Activated CD4-positive, alpha-beta memory T cell treated with anti-CD3 and anti-CD28 coated beads for 36 hours (primary cell): ENCODE data around the gene NUPR1. TPM values are rescaled to one million over a fixed set of nuclear protein-coding genes. Genes with fewer than 3 reads are reported as not detected.
"Not testable (repeated sequence)": the region's sequence is repeated elsewhere in the genome, so short reads cannot be mapped to it uniquely, and the experiment has no call there.

Source experiments
- CTCF ChIA-PET: fragments of 350-600 bp; sonication (Branson Sonifier 250); formaldehyde crosslinking; loops from one replicate; lab custom pipeline; 2021; ENCODE audit warnings: antibody characterized with exemption, inconsistent platforms; lab: Charles Lee
- POLR2A ChIA-PET: fragments of 350-600 bp; sonication (Branson Sonifier 250); formaldehyde crosslinking; loops from one replicate; lab custom pipeline; 2021; ENCODE audit warnings: antibody characterized with exemption; lab: Charles Lee
- DNase-seq: peaks from one replicate; pipeline ENCODE4 v3.0.0-alpha.2; 2020
- H3K27ac Mint-ChIP-seq: one replicate; pipeline ENCODE4 v1.8.0; 2021; ENCODE audit warnings: mixed read lengths
- H3K27me3 Mint-ChIP-seq: one replicate; pipeline ENCODE4 v1.8.0; 2021; ENCODE audit warnings: mixed read lengths
- H3K36me3 Mint-ChIP-seq: one replicate; pipeline ENCODE4 v1.8.0; 2021; ENCODE audit warnings: mixed read lengths
- H3K4me1 Mint-ChIP-seq: one replicate; pipeline ENCODE4 v1.8.0; 2021; ENCODE audit warnings: low read depth, mixed read lengths
- H3K4me3 Mint-ChIP-seq: one replicate; pipeline ENCODE4 v1.8.0; 2021; ENCODE audit warnings: mild to moderate bottlenecking, mixed read lengths
- H3K9me3 Mint-ChIP-seq: one replicate; pipeline ENCODE4 v1.8.0; 2021; ENCODE audit warnings: mixed read lengths
- intact Hi-C: fragments of 100-400 bp; cut with micrococcal nuclease; formaldehyde crosslinking; loops from one replicate; pipeline ENCODE4 v1.15.1; 2023
- total RNA-seq, 2 experiments: library from RNA; stranded (reverse); gene quantifications; one replicate each; pipeline ENCODE4 v1.2.3, GENCODE V29; 2021

NUPR1 gene
- total RNA-seq, 2 experiments from 2014 or later: not detected

- POLR2A ChIA-PET: no interaction called here
- H3K4me1 Mint-ChIP-seq: peaks cover 6% of the 10 kb centered on the region
- intact Hi-C loops: no loop called here
- DNase-seq: no peak
- H3K27me3 Mint-ChIP-seq: no peaks in the 10 kb centered on the region
- H3K27ac Mint-ChIP-seq: no peak overlapping the region
- no peak overlapping the region for H3K4me3 Mint-ChIP-seq
- peaks cover 17% of the 10 kb centered on the region for H3K36me3 Mint-ChIP-seq
- peaks cover 15% of the 10 kb centered on the region for H3K9me3 Mint-ChIP-seq
- CTCF ChIA-PET: no interaction called here
These were observed 30.2 kb upstream of the NUPR1 start for GRCh38 chr16:28569021-28569420.

- H3K27me3 Mint-ChIP-seq: no peaks in the 10 kb centered on the region
- peaks cover 3% of the 10 kb centered on the region for H3K4me1 Mint-ChIP-seq
- ChIA-PET POLR2A (no interaction called here), CTCF (no interaction called here)
- intact Hi-C loops: no loop called here
- no peak overlapping the region for H3K27ac Mint-ChIP-seq
- no peak for DNase-seq
- no peak overlapping the region for H3K4me3 Mint-ChIP-seq
- H3K9me3 Mint-ChIP-seq: peaks cover 15% of the 10 kb centered on the region
- H3K36me3 Mint-ChIP-seq: peaks cover 17% of the 10 kb centered on the region
These were observed 28.5 kb upstream of the NUPR1 start for GRCh38 chr16:28567292-28567691.

GRCh38 chr16:28566233-28566925 lies 27.6 kb upstream of the NUPR1 start:
- H3K27me3 Mint-ChIP-seq, DNase-seq, H3K4me1 Mint-ChIP-seq, intact Hi-C loops, POLR2A ChIA-PET, H3K4me3 Mint-ChIP-seq, H3K27ac Mint-ChIP-seq: not testable (repeated sequence)
- peaks cover 17% of the 10 kb centered on the region for H3K36me3 Mint-ChIP-seq
- CTCF ChIA-PET: interaction anchor here (0.6 kb wide), 1 partner anchor 74 kb away, joined by 3 read pairs; the partner anchor contains the start of gene CLN3
- peaks cover 15% of the 10 kb centered on the region for H3K9me3 Mint-ChIP-seq

- Mint-ChIP-seq H3K9me3 (peaks cover 15% of the 10 kb centered on the region), H3K4me3 (no peak overlapping the region), H3K4me1 (peaks cover 10% of the 10 kb centered on the region), H3K36me3 (peaks cover 22% of the 10 kb centered on the region), H3K27ac (no peak overlapping the region), H3K27me3 (no peaks in the 10 kb centered on the region)
- intact Hi-C loops: no loop called here
- CTCF ChIA-PET: no interaction called here
- POLR2A ChIA-PET: no interaction called here
- DNase-seq: no peak
These were observed 24.4 kb upstream of the NUPR1 start for GRCh38 chr16:28563218-28563617.

GRCh38 chr16:28562199-28562598 lies 23.4 kb upstream of the NUPR1 start:
- peaks cover 9% of the 10 kb centered on the region for H3K9me3 Mint-ChIP-seq
- POLR2A ChIA-PET: no interaction called here
- H3K27ac Mint-ChIP-seq: no peak overlapping the region
- intact Hi-C loops: no loop called here
- DNase-seq: no peak
- peaks cover 9% of the 10 kb centered on the region for H3K4me1 Mint-ChIP-seq
- H3K27me3 Mint-ChIP-seq: no peaks in the 10 kb centered on the region
- peaks cover 17% of the 10 kb centered on the region for H3K36me3 Mint-ChIP-seq
- no peak overlapping the region for H3K4me3 Mint-ChIP-seq
- CTCF ChIA-PET: no interaction called here

GRCh38 chr16:28561557-28562187 lies 22.9 kb upstream of the NUPR1 start:
- Mint-ChIP-seq H3K4me3 (no peak overlapping the region), H3K27ac (no peak overlapping the region), H3K9me3 (peaks cover 7% of the 10 kb centered on the region), H3K36me3 (peaks cover 16% of the 10 kb centered on the region), H3K4me1 (peaks cover 14% of the 10 kb centered on the region), H3K27me3 (no peaks in the 10 kb centered on the region)
- POLR2A ChIA-PET: no interaction called here
- CTCF ChIA-PET: no interaction called here
- intact Hi-C loops: no loop called here
- no peak for DNase-seq

- POLR2A ChIA-PET: no interaction called here
- Mint-ChIP-seq H3K27ac (no peak overlapping the region), H3K27me3 (no peaks in the 10 kb centered on the region), H3K9me3 (no peaks in the 10 kb centered on the region), H3K4me1 (peaks cover 28% of the 10 kb centered on the region), H3K4me3 (no peak overlapping the region), H3K36me3 (peaks cover 7% of the 10 kb centered on the region)
- no peak for DNase-seq
- CTCF ChIA-PET: no interaction called here
- intact Hi-C loops: loop anchor here (10.0 kb wide), 1 partner anchor 264 kb away; the partner anchor contains the start of gene SBK1
These were observed 19.7 kb upstream of the NUPR1 start for GRCh38 chr16:28558456-28558855.

- intact Hi-C loops: loop anchor here (10.0 kb wide), 1 partner anchor 262 kb away; the partner anchor contains the start of gene SBK1
These were observed 18.1 kb upstream of the NUPR1 start for GRCh38 chr16:28556914-28557320.

GRCh38 chr16:28555561-28555960 lies 16.8 kb upstream of the NUPR1 start:
- CTCF ChIA-PET: interaction anchor here (0.6 to 1.0 kb wide), 3 partner anchors 21 to 278 kb away, joined by 3 read pairs; no protein-coding TSS in a partner anchor
- H3K4me1 Mint-ChIP-seq: peaks cover 28% of the 10 kb centered on the region
- POLR2A ChIA-PET: interaction anchor here (0.6 to 0.9 kb wide), 2 partner anchors 62 to 68 kb away, joined by 3 read pairs; partner anchors contain the start of gene APOBR
- DNase-seq: peak; percentile 11
- H3K4me3 Mint-ChIP-seq: no peak overlapping the region
- H3K27ac Mint-ChIP-seq: peak overlapping the region; percentile 25
- peaks cover 7% of the 10 kb centered on the region for H3K36me3 Mint-ChIP-seq
- H3K27me3 Mint-ChIP-seq: no peaks in the 10 kb centered on the region
- H3K9me3 Mint-ChIP-seq: no peaks in the 10 kb centered on the region
- intact Hi-C loops: loop anchor here (1.0 to 10.0 kb wide), 2 partner anchors 61 to 261 kb away; partner anchors contain the start of genes APOBR and SBK1

More at GRCh38 chr16:28556914-28557320, 18.1 kb upstream of the NUPR1 start:
- peaks cover 28% of the 10 kb centered on the region for H3K4me1 Mint-ChIP-seq
- H3K4me3 Mint-ChIP-seq: no peak overlapping the region
- H3K27ac Mint-ChIP-seq: no peak overlapping the region
- H3K9me3 Mint-ChIP-seq: no peaks in the 10 kb centered on the region
- no peaks in the 10 kb centered on the region for H3K27me3 Mint-ChIP-seq
- peaks cover 7% of the 10 kb centered on the region for H3K36me3 Mint-ChIP-seq
- DNase-seq: no peak
- ChIA-PET CTCF (interaction anchor here (0.8 to 1.0 kb wide), 2 partner anchors 8 to 65 kb away, joined by 3 read pairs; partner anchors contain the start of gene CLN3), POLR2A (no interaction called here)

GRCh38 chr16:28554634-28555423 lies 16.1 kb upstream of the NUPR1 start:
- DNase-seq: no peak
- CTCF ChIA-PET: interaction anchor here (0.6 to 1.4 kb wide), 7 partner anchors 20 to 277 kb away, joined by 3 to 5 read pairs (median 3); partner anchors contain the start of gene CLN3
- Mint-ChIP-seq H3K4me3 (peak overlapping the region; percentile 78), H3K4me1 (peaks cover 27% of the 10 kb centered on the region), H3K9me3 (no peaks in the 10 kb centered on the region), H3K27me3 (no peaks in the 10 kb centered on the region), H3K36me3 (peaks cover 7% of the 10 kb centered on the region), H3K27ac (peak overlapping the region; percentile 98)
- intact Hi-C loops: loop anchor here (1.0 to 10.0 kb wide), 3 partner anchors 61 to 260 kb away; partner anchors contain the start of genes APOBR and SBK1
- POLR2A ChIA-PET: interaction anchor here (0.6 to 0.9 kb wide), 3 partner anchors 10 to 69 kb away, joined by 3 read pairs; partner anchors contain the start of gene APOBR

GRCh38 chr16:28553776-28554633 lies 15.2 kb upstream of the NUPR1 start, which contains the start of gene SGF29:
SGF29 (plus strand) TSS chr16:28553920; CDS start chr16:28581070, 27,150 bp downstream.
- Mint-ChIP-seq H3K4me3 (peak within 1 kb of the TSS; percentile 93), H3K27me3 (peaks cover 3% of the 10 kb centered on the region), H3K9me3 (no peaks in the 10 kb centered on the region), H3K4me1 (peaks cover 28% of the 10 kb centered on the region), H3K36me3 (peaks cover 7% of the 10 kb centered on the region), H3K27ac (peak within 1 kb of the TSS; percentile 98)
- intact Hi-C loops: loop anchor here (5.0 to 10.0 kb wide), 2 partner anchors 237 to 259 kb away; partner anchors contain the start of gene SBK1
- DNase-seq: peak; percentile 96
- ChIA-PET POLR2A (interaction anchor here (0.9 kb wide), 1 partner anchor 11 kb away, joined by 3 read pairs; no protein-coding TSS in a partner anchor), CTCF (interaction anchor here (0.6 to 1.4 kb wide), 4 partner anchors 33 to 245 kb away, joined by 3 to 5 read pairs (median 3); partner anchors contain the start of gene CLN3)
